HepG2 (cell line): ENCODE data around the gene MTUS2. TPM values are rescaled to one million over a fixed set of nuclear protein-coding genes. Genes with fewer than 3 reads are reported as not detected.

Experiments
- ATAC-seq: fragments of 200-7000 bp; cut with Tn5 transposase; 3 replicates; pipeline ENCODE4 v1.9.1; 2020; ENCODE audit warnings: mild to moderate bottlenecking, moderate library complexity
- BruUV-seq: library from RNA; stranded (reverse); fragments of 400-500 nt; replicated peaks from 2 replicates; lab custom pipeline; 2021; lab: Mats Ljungman, UMichigan
- CTCF ChIA-PET: fragments of 300-600 bp; formaldehyde crosslinking; extraction: SDS; loops from one replicate; lab custom pipeline; 2021; ENCODE audit warnings: low total read pairs, inconsistent platforms, low intra/inter-chr PET ratio; lab: Yijun Ruan, JAX
- POLR2A ChIA-PET: fragments of 350-600 bp; sonication (Branson Sonifier 250); formaldehyde crosslinking; loops from one replicate; lab custom pipeline; 2020; ENCODE audit warnings: antibody characterized with exemption, inconsistent platforms; lab: Yijun Ruan, JAX
- DNase-seq: peaks from one replicate; pipeline ENCODE4 v3.0.0-alpha.2; 2015; ENCODE audit warnings: low spot score
- FAIRE-seq: peaks from 3 replicates; lab custom pipeline; 2011; peaks lifted over from hg19 to GRCh38; lab: Jason Lieb, UNC
- H2AFZ ChIP-seq: one replicate; pipeline ENCODE4 v1.6.1; 2011; ENCODE audit warnings: low read length, inconsistent platforms
- H3K27ac ChIP-seq: fragments of 300-600 bp; 3 replicates; pipeline ENCODE4 v1.8.0; 2011; ENCODE audit warnings: mixed run types, mild to moderate bottlenecking, mixed read lengths, low read length, inconsistent platforms; ENCODE audit not compliant: insufficient read depth; ENCODE audit errors: extremely low read length
- H3K27me3 ChIP-seq, 2 experiments: fragments of 200-600 bp in 1 of 2; 2 replicates in 1 of 2; 3 replicates in 1 of 2; pipeline versions ENCODE4 v1.6.0 to v1.8.0; 2011; ENCODE audit warnings: low read length in 2 of 2, mild to moderate bottlenecking in 2 of 2, moderate library complexity in 2 of 2, inconsistent platforms in 1 of 2; ENCODE audit not compliant: insufficient read depth in 2 of 2, control insufficient read depth in 1 of 2
- H3K36me3 ChIP-seq, 2 experiments: fragments of 200-600 bp in 1 of 2; replicated peaks in 1 of 2; 2 replicates in 1 of 2; 3 replicates in 1 of 2; pipeline versions ENCODE4 v1.5.1 to v1.8.0; 2011; ENCODE audit warnings: low read length in 2 of 2, inconsistent platforms in 1 of 2; ENCODE audit not compliant: insufficient read depth in 2 of 2, control insufficient read depth in 1 of 2
- H3K4me1 ChIP-seq: 2 replicates; pipeline ENCODE4 v1.5.1; 2012; ENCODE audit warnings: low read length, inconsistent platforms; ENCODE audit not compliant: insufficient read depth
- H3K4me2 ChIP-seq: 2 replicates; pipeline ENCODE4 v1.6.0; 2011; ENCODE audit warnings: low read depth, low read length, inconsistent platforms
- H3K4me3 ChIP-seq, 3 experiments: fragments of 200-600 bp in 1 of 3; sonication (generic), shearing (Covaris generic) in 1 of 3; replicated peaks in 1 of 3; 2 replicates each; pipeline ENCODE4 v1.5.1; 2011 to 2016; ENCODE audit warnings: low read length in 3 of 3, inconsistent platforms in 2 of 3, low read depth in 2 of 3, mild to moderate bottlenecking in 2 of 3, control low read depth in 1 of 3, mixed read lengths in 1 of 3; ENCODE audit not compliant: insufficient read depth in 1 of 3
- H3K79me2 ChIP-seq: one replicate; pipeline ENCODE4 v1.6.1; 2011; ENCODE audit warnings: low read length, inconsistent platforms; ENCODE audit not compliant: insufficient read depth
- H3K9ac ChIP-seq: 2 replicates; pipeline ENCODE4 v1.6.0; 2011; ENCODE audit warnings: mild to moderate bottlenecking, low read depth, low read length, inconsistent platforms; ENCODE audit not compliant: insufficient read depth
- H3K9me3 ChIP-seq: 2 replicates; pipeline ENCODE4 v1.5.1; 2012; ENCODE audit warnings: mild to moderate bottlenecking, low read length
- H4K20me1 ChIP-seq: 2 replicates; pipeline ENCODE4 v1.6.0; 2011; ENCODE audit warnings: inconsistent platforms, mild to moderate bottlenecking, low read length, moderate library complexity; ENCODE audit not compliant: insufficient read depth
- CCDC6 ChIP-seq: sonication (generic); formaldehyde crosslinking; IDR thresholded peaks from 2 replicates; pipeline ENCODE4 v1.8.1; 2022; ENCODE audit warnings: mild to moderate bottlenecking, missing genetic modification reagents, moderate library complexity
- MED1 ChIP-seq: sonication (generic); formaldehyde crosslinking; IDR thresholded peaks from 2 replicates; pipeline ENCODE4 v1.4.0; 2020; ENCODE audit warnings: missing genetic modification reagents
- MTA3 ChIP-seq: sonication (generic); formaldehyde crosslinking; IDR thresholded peaks from 2 replicates; pipeline ENCODE4 v1.4.0; 2020; ENCODE audit warnings: missing genetic modification reagents
- ZBTB2 ChIP-seq: sonication (generic); formaldehyde crosslinking; IDR thresholded peaks from 2 replicates; pipeline ENCODE4 v1.8.0; 2022; ENCODE audit warnings: low read depth, missing genetic modification reagents
- WGBS: methylation state at CpG from one replicate; pipeline ENCODE4 v1.1.6; 2017; ENCODE audit warnings: low lambda C conversion rate; 5-methylcytosine and 5-hydroxymethylcytosine counted together
- in situ Hi-C: cut with HindIII; loops from 2 replicates; pipeline ENCODE4 v1.10.0; 2017; ENCODE audit warnings: low pct_unique_long_range_greater_than_20kb; ENCODE audit not compliant: extremely low pct_ligation_motif_present
- intact Hi-C: fragments of 100-400 bp; cut with micrococcal nuclease; formaldehyde crosslinking; loops from one replicate; pipeline ENCODE4 v1.10.0; 2022; ENCODE audit not compliant: unreplicated experiment
- polyA plus RNA-seq, 8 experiments: library from polyadenylated mRNA; depleted of rRNA in 3 of 8; stranded (reverse) in 7 of 8; unstranded in 1 of 8; fragments of >200 nt; fragmentation: Illumina TruSeq in 4 of 8; extraction: Trizol in 4 of 8; gene quantifications; 2 replicates each; pipeline versions ENCODE4 v1.2.1 to v1.2.3, GENCODE V29; 2011 to 2016; ENCODE audit warnings: low read depth in 4 of 8, missing spikeins in 1 of 8, mixed read lengths in 1 of 8; ENCODE audit not compliant: insufficient read depth in 1 of 8
- total RNA-seq, 5 experiments: library from RNA; depleted of rRNA; stranded (reverse); fragments of >200 nt; fragmentation: Illumina TruSeq; extraction: Trizol; gene quantifications; 2 replicates each; pipeline ENCODE4 v1.2.3, GENCODE V29; 2016; ENCODE audit warnings: low read depth in 1 of 5
- TF ChIP-seq, protein P1 (sequence below): sonication (generic); formaldehyde crosslinking; IDR thresholded peaks from 2 replicates; pipeline ENCODE4 v1.4.0; 2020; ENCODE audit warnings: missing genetic modification reagents; ENCODE audit errors: not compliant biosample characterization

Gene MTUS2
- total and polyA plus RNA-seq, 2 of the 13 experiments (the other 11 are each of a cell fraction or from before 2014, with no cell fraction given), result not detected

DNA sequence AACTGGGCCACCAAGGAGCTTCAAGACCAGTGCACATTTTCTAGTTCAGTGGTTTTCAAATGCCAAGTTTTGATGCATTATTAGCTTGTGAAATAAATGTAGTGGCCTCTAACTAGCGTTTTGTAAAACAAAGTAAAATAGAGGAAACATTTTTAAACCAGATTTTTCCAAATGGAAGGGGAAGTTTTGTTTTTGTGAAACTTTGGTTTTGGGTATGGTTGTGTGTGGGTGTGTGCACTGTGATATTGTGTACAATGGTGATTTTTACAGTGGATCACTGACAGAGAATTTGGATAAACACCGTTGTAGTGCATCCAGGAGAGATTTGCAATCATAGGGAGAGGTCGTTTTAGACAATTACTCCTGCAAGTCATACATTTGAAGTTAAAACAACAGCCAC, 666.4 kb downstream of the MTUS2 start:
- in situ Hi-C loops (no loop called here), intact Hi-C loops (no loop called here)
- no peaks in the 10 kb centered on the region for H3K36me3 ChIP-seq
- no TSS peak for BruUV-seq
- H2AFZ ChIP-seq, result no peak overlapping the region
- FAIRE-seq (no peak), DNase-seq (no peak), ATAC-seq (no peak)
- no peaks in the 10 kb centered on the region for H4K20me1 ChIP-seq
- peaks cover 9% of the 10 kb centered on the region; the same call in 1 of the 2 replicates for H3K4me1 ChIP-seq
- H3K9me3 ChIP-seq, result no peaks in the 10 kb centered on the region
- no peak overlapping the region for H3K4me3 ChIP-seq
- no peak overlapping the region for H3K4me2 ChIP-seq
- peaks cover 3 to 42% of the 10 kb centered on the region in 2 experiments; a peak in 4 of 5 replicates for H3K27me3 ChIP-seq
- CTCF ChIA-PET, result no interaction called here
- 20% methylated on average over 3 of the region's 3 CpGs for WGBS
- no peak overlapping the region for H3K9ac ChIP-seq
- TF ChIP-seq ZBTB2 (CRISPR knock-in tag) (no peak), MTA3 (CRISPR knock-in tag) (no peak), CCDC6 (CRISPR knock-in tag) (no peak), MED1 (no peak)
- TF ChIP-seq, protein P1, sequence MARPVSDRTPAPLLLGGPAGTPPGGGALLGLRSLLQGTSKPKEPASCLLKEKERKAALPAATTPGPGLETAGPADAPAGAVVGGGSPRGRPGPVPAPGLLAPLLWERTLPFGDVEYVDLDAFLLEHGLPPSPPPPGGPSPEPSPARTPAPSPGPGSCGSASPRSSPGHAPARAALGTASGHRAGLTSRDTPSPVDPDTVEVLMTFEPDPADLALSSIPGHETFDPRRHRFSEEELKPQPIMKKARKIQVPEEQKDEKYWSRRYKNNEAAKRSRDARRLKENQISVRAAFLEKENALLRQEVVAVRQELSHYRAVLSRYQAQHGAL (CRISPR knock-in tag), result no peak
- POLR2A ChIA-PET, result no interaction called here
- no peak overlapping the region for H3K27ac ChIP-seq
- H3K79me2 ChIP-seq, result no peaks in the 10 kb centered on the region
